H1 (cell line): ENCODE results near the gene MFNG. TPM values are rescaled to one million over a fixed set of nuclear protein-coding genes. Genes with fewer than 3 reads are reported as not detected.

Source experiments
- CTCF ChIA-PET: fragments of 300-600 bp; sonication (Branson Sonifier 250); formaldehyde crosslinking; loops from one replicate; lab custom pipeline; 2021; ENCODE audit not compliant: partially characterized antibody; lab: Charles Lee
- POLR2A ChIA-PET: fragments of 300-600 bp; sonication (Branson Sonifier 250); formaldehyde crosslinking; loops from one replicate; lab custom pipeline; 2021; ENCODE audit warnings: inconsistent platforms; ENCODE audit not compliant: partially characterized antibody; lab: Charles Lee
- DNase-seq, 2 experiments: peaks; one replicate each; pipeline versions ENCODE4 v3.0.0 to v3.0.0-alpha.2; 2010 to 2022; ENCODE audit warnings: low spot score in 2 of 2, low read depth in 1 of 2, mixed read lengths in 1 of 2
- FAIRE-seq: peaks from 2 replicates; lab custom pipeline; 2011; peaks lifted over from hg19 to GRCh38; lab: Jason Lieb, UNC
- H2AFZ ChIP-seq: 2 replicates; pipeline ENCODE4 v1.8.1; 2012; ENCODE audit warnings: low read length, inconsistent platforms
- H2AK5ac ChIP-seq: 2 replicates; pipeline ENCODE4 v1.6.1; 2013; ENCODE audit warnings: low read depth, low read length
- H2BK120ac ChIP-seq: replicated peaks from 2 replicates; pipeline ENCODE3; 2013; ENCODE audit warnings: low read depth, low read length, inconsistent platforms
- H2BK12ac ChIP-seq: 2 replicates; pipeline ENCODE4 v1.6.1; 2013; ENCODE audit warnings: low read depth, low read length
- H2BK15ac ChIP-seq: 2 replicates; pipeline ENCODE4 v1.6.1; 2013; ENCODE audit warnings: low read length
- H2BK20ac ChIP-seq: 2 replicates; pipeline ENCODE4 v1.6.1; 2013; ENCODE audit warnings: low read length
- H2BK5ac ChIP-seq: 2 replicates; pipeline ENCODE4 v1.6.1; 2013; ENCODE audit warnings: low read depth, low read length
- H3K14ac ChIP-seq: 2 replicates; pipeline ENCODE4 v1.6.1; 2013; ENCODE audit warnings: inconsistent platforms; ENCODE audit not compliant: insufficient read length
- H3K18ac ChIP-seq: 2 replicates; pipeline ENCODE4 v1.6.1; 2013; ENCODE audit warnings: low read length; ENCODE audit errors: extremely low read depth
- H3K23ac ChIP-seq: 2 replicates; pipeline ENCODE4 v1.6.1; 2013; ENCODE audit warnings: inconsistent platforms; ENCODE audit not compliant: insufficient read length
- H3K23me2 ChIP-seq: 2 replicates; pipeline ENCODE4 v1.6.1; 2013; ENCODE audit warnings: low read depth, low read length
- H3K27ac ChIP-seq: 2 replicates; pipeline ENCODE4 v1.6.1; 2011; ENCODE audit warnings: low read depth, low read length, inconsistent platforms
- H3K27me3 ChIP-seq, 4 experiments: replicated peaks in 1 of 4; 1 replicate in 1 of 4; 2 replicates in 3 of 4; pipeline versions ENCODE4 v1.6.1 to v1.8.1; 2011 to 2013; ENCODE audit warnings: low read length in 3 of 4, mild to moderate bottlenecking in 3 of 4, inconsistent platforms in 2 of 4, mixed read lengths in 2 of 4, moderate library complexity in 1 of 4; ENCODE audit not compliant: control insufficient read depth in 3 of 4, insufficient read depth in 3 of 4; ENCODE audit errors: extremely low read depth in 1 of 4
- H3K36me3 ChIP-seq, 4 experiments: 2 replicates each; pipeline versions ENCODE4 v1.6.1 to v1.8.1; 2011 to 2013; ENCODE audit warnings: mild to moderate bottlenecking in 4 of 4, low read length in 3 of 4, moderate library complexity in 2 of 4, control low read depth in 1 of 4, inconsistent platforms in 1 of 4; ENCODE audit not compliant: insufficient read depth in 4 of 4, control insufficient read depth in 2 of 4
- H3K4ac ChIP-seq: replicated peaks from 2 replicates; pipeline ENCODE3; 2013; ENCODE audit warnings: low read length, low read depth, mixed read lengths, inconsistent platforms; ENCODE audit not compliant: insufficient read length
- H3K4me1 ChIP-seq, 4 experiments: replicated peaks in 1 of 4; 1 replicate in 1 of 4; 2 replicates in 3 of 4; pipeline versions ENCODE4 v1.6.1 to v1.8.1; 2011 to 2013; ENCODE audit warnings: low read length in 3 of 4, inconsistent platforms in 2 of 4, mixed read lengths in 1 of 4; ENCODE audit not compliant: insufficient read depth in 4 of 4, control insufficient read depth in 3 of 4
- H3K4me2 ChIP-seq, 2 experiments: 2 replicates each; pipeline versions ENCODE4 v1.6.1 to v1.8.1; 2011 to 2013; ENCODE audit warnings: low read depth in 2 of 2, low read length in 2 of 2, control low read depth in 1 of 2, inconsistent platforms in 1 of 2, mild to moderate bottlenecking in 1 of 2; ENCODE audit not compliant: insufficient read depth in 1 of 2
- H3K4me3 ChIP-seq, 4 experiments: fragments of 200-600, 300-600 bp in 1 of 4; sonication (generic), shearing (Covaris generic), sonication (Bioruptor Twin) in 1 of 4; 2 replicates each; pipeline versions ENCODE4 v1.5.1 to v1.8.1; 2011 to 2016; ENCODE audit warnings: low read length in 4 of 4, low read depth in 3 of 4, control low read depth in 2 of 4, inconsistent platforms in 2 of 4, mild to moderate bottlenecking in 2 of 4, mixed read lengths in 1 of 4, moderate library complexity in 1 of 4; ENCODE audit not compliant: insufficient read depth in 2 of 4; ENCODE audit errors: extremely low read depth in 1 of 4
- H3K56ac ChIP-seq: replicated peaks from 2 replicates; pipeline ENCODE3; 2013; ENCODE audit warnings: low read depth, mild to moderate bottlenecking, mixed read lengths, low read length, inconsistent platforms; ENCODE audit not compliant: insufficient read length
- H3K79me1 ChIP-seq: 2 replicates; pipeline ENCODE4 v1.6.1; 2013; ENCODE audit warnings: low read depth, low read length, control low read depth
- H3K79me2 ChIP-seq, 2 experiments: 2 replicates each; pipeline versions ENCODE4 v1.6.1 to v1.8.1; 2012 to 2013; ENCODE audit warnings: low read length in 2 of 2, mild to moderate bottlenecking in 2 of 2, inconsistent platforms in 1 of 2; ENCODE audit not compliant: insufficient read depth in 2 of 2, control insufficient read depth in 1 of 2
- H3K9ac ChIP-seq, 4 experiments: replicated peaks in 1 of 4; 1 replicate in 1 of 4; 2 replicates in 3 of 4; pipeline versions ENCODE4 v1.6.1 to v1.8.1; 2011 to 2013; ENCODE audit warnings: low read depth in 3 of 4, low read length in 3 of 4, control low read depth in 2 of 4, mild to moderate bottlenecking in 2 of 4, moderate library complexity in 2 of 4, inconsistent platforms in 1 of 4; ENCODE audit errors: extremely low read depth in 1 of 4
- H3K9me3 ChIP-seq, 2 experiments: 2 replicates each; pipeline versions ENCODE4 v1.6.1 to v1.8.1; 2012 to 2013; ENCODE audit warnings: mild to moderate bottlenecking in 2 of 2, moderate library complexity in 2 of 2, control low read depth in 1 of 2, inconsistent platforms in 1 of 2, low read depth in 1 of 2, low read length in 1 of 2, mixed read lengths in 1 of 2; ENCODE audit not compliant: insufficient read depth in 2 of 2
- H4K20me1 ChIP-seq, 2 experiments: replicated peaks in 1 of 2; 2 replicates each; pipeline versions ENCODE3 to v1.8.1; 2011 to 2013; ENCODE audit warnings: inconsistent platforms in 2 of 2, low read length in 2 of 2, mild to moderate bottlenecking in 1 of 2; ENCODE audit not compliant: insufficient read depth in 2 of 2, control insufficient read depth in 1 of 2
- H4K5ac ChIP-seq: 2 replicates; pipeline ENCODE4 v1.6.1; 2013; ENCODE audit warnings: low read length, low read depth, mixed read lengths, inconsistent platforms; ENCODE audit not compliant: insufficient read length
- H4K8ac ChIP-seq: 2 replicates; pipeline ENCODE4 v1.8.0; 2013; ENCODE audit warnings: mild to moderate bottlenecking, moderate library complexity, low read length, inconsistent platforms; ENCODE audit not compliant: insufficient read depth; ENCODE audit errors: extremely low read depth
- H4K91ac ChIP-seq: replicated peaks from 2 replicates; pipeline ENCODE3; 2013; ENCODE audit warnings: low read length, mixed read lengths, inconsistent platforms; ENCODE audit not compliant: insufficient read length
- ATF3 ChIP-seq: IDR thresholded peaks from 2 replicates; pipeline ENCODE4 v1.6.1; 2011; ENCODE audit warnings: low read depth, mild to moderate bottlenecking, low read length; ENCODE audit not compliant: insufficient read depth
- BRCA1 ChIP-seq: IDR thresholded peaks from 2 replicates; pipeline ENCODE4 v1.6.1; 2012; ENCODE audit warnings: low read depth, low read length, improper control_type of control experiment
- CHD2 ChIP-seq: IDR thresholded peaks from 2 replicates; pipeline ENCODE4 v1.6.1; 2012; ENCODE audit warnings: low read length, improper control_type of control experiment
- EGR1 ChIP-seq: IDR thresholded peaks from 2 replicates; pipeline ENCODE4 v1.6.1; 2011; ENCODE audit warnings: low read depth, low read length, borderline replicate concordance
- MAFK ChIP-seq: IDR thresholded peaks from 2 replicates; pipeline ENCODE4 v1.6.1; 2012; ENCODE audit warnings: low read depth, mild to moderate bottlenecking, improper control_type of control experiment, low read length
- POU5F1 ChIP-seq: IDR thresholded peaks from 2 replicates; pipeline ENCODE4 v1.6.1; 2011; ENCODE audit warnings: low read depth, mild to moderate bottlenecking, low read length, moderate library complexity
- RBBP5 ChIP-seq: IDR thresholded peaks from 2 replicates; pipeline ENCODE4 v1.7.1; 2012; ENCODE audit warnings: low read depth, mild to moderate bottlenecking, inconsistent platforms, low read length, moderate library complexity, borderline replicate concordance
- RFX5 ChIP-seq: IDR thresholded peaks from 2 replicates; pipeline ENCODE4 v1.6.1; 2011; ENCODE audit warnings: low read depth, low read length, improper control_type of control experiment, borderline replicate concordance
- SIN3A ChIP-seq, 2 experiments: IDR thresholded peaks in 1 of 2; conservative IDR thresholded peaks in 1 of 2; 2 replicates each; pipeline ENCODE4 v1.6.1; 2011 to 2012; ENCODE audit warnings: low read length in 2 of 2, improper control_type of control experiment in 1 of 2, low read depth in 1 of 2, mild to moderate bottlenecking in 1 of 2
- SRF ChIP-seq: IDR thresholded peaks from 2 replicates; pipeline ENCODE4 v1.6.1; 2011; ENCODE audit warnings: mild to moderate bottlenecking, low read depth, low read length, moderate library complexity
- TAF1 ChIP-seq: IDR thresholded peaks from 2 replicates; pipeline ENCODE4 v1.6.1; 2011; ENCODE audit warnings: mild to moderate bottlenecking, low read depth, low read length
- YY1 ChIP-seq: IDR thresholded peaks from 2 replicates; pipeline ENCODE4 v1.6.1; 2011; ENCODE audit warnings: low read depth, mild to moderate bottlenecking, low read length
- ZNF274 ChIP-seq: IDR thresholded peaks from 2 replicates; pipeline ENCODE4 v1.7.0; 2012; ENCODE audit warnings: low read length, borderline replicate concordance; ENCODE audit errors: extremely low read depth
- WGBS, 2 experiments: shearing (Covaris generic) in 1 of 2; methylation state at CpG; one replicate each; pipeline versions ENCODE4 v1.1.6 to v1.1.7; 2013 to 2015; ENCODE audit warnings: low lambda C conversion rate in 2 of 2, mixed read lengths in 2 of 2, inconsistent platforms in 1 of 2, low coverage in 1 of 2, missing lambda C conversion rate in 1 of 2; ENCODE audit not compliant: insufficient replicate concordance in 2 of 2, insufficient coverage in 1 of 2, insufficient read length in 1 of 2; ENCODE audit errors: extremely low coverage in 1 of 2, missing lambda C conversion rate in 1 of 2; 5-methylcytosine and 5-hydroxymethylcytosine counted together
- polyA plus RNA-seq, 7 experiments: library from polyadenylated mRNA; depleted of rRNA in 3 of 7; stranded (reverse) in 5 of 7; unstranded in 2 of 7; fragments of >200 nt in 5 of 7; fragments of 200-250 nt in 2 of 7; gene quantifications; 1 replicate in 5 of 7; 2 replicates in 1 of 7; 4 replicates in 1 of 7; pipeline versions ENCODE4 v1.2.1 to v1.2.3, GENCODE V29; 2011 to 2013; ENCODE audit warnings: missing spikeins in 2 of 7, mixed read lengths in 2 of 7
- total RNA-seq: library from RNA; stranded (reverse); fragmentation: NEBNext Ultra II Directional; extraction: Animal tissue kit (Norgen Biotek cat#: 25700); gene quantifications from 2 replicates; pipeline ENCODE4 v1.2.1, GENCODE V29; 2021

The MFNG gene
- total and polyA plus RNA-seq, 2 of the 8 experiments (the other 6 are each of a cell fraction or from before 2014, with no cell fraction given) = 1.7 to 5.5 TPM

- no peak overlapping the region for H2AFZ ChIP-seq
- H3K27ac ChIP-seq = no peak overlapping the region
- no peak overlapping the region for H3K4me3 ChIP-seq
- H3K9me3 ChIP-seq = no peaks in the 10 kb centered on the region
- H3K23ac ChIP-seq = no peak overlapping the region
- H3K79me1 ChIP-seq = no peaks in the 10 kb centered on the region
- H3K23me2 ChIP-seq = no peaks in the 10 kb centered on the region
- ChIA-PET POLR2A (interaction anchor here (0.6 to 1.8 kb wide), 3 partner anchors 72 to 116 kb away, joined by 3 read pairs; no protein-coding TSS in a partner anchor), CTCF (interaction anchor here (0.6 to 21.5 kb wide), 23 partner anchors 9 to 204 kb away, joined by 3 to 312 read pairs (median 4); partner anchors contain the start of genes MFNG and NOL12)
- no peak overlapping the region for H4K8ac ChIP-seq
- DNase-seq = no peak
- no peak overlapping the region for H2BK120ac ChIP-seq
- H3K79me2 ChIP-seq = no peaks in the 10 kb centered on the region
- H3K9ac ChIP-seq = no peak overlapping the region
- H2BK15ac ChIP-seq = no peak overlapping the region
- no peak overlapping the region for H2BK20ac ChIP-seq
- no peak overlapping the region for H3K4me2 ChIP-seq
- H3K18ac ChIP-seq = no peak overlapping the region
- no peaks in the 10 kb centered on the region for H3K36me3 ChIP-seq
- no peak overlapping the region for H3K4ac ChIP-seq
- H2BK5ac ChIP-seq = no peak overlapping the region
- no peak overlapping the region for H4K91ac ChIP-seq
- no peak overlapping the region for H2AK5ac ChIP-seq
- no peak overlapping the region for H3K14ac ChIP-seq
- H4K20me1 ChIP-seq = no peaks in the 10 kb centered on the region
- no peaks in the 10 kb centered on the region for H3K27me3 ChIP-seq
- FAIRE-seq = no peak
- WGBS, 2 experiments = 87% methylated on average over 8 of the region's 10 CpGs; no CpG with 5 or more reads in 1 of the 2 experiments
- peaks cover 0 to 12% (median 6%) of the 10 kb centered on the region in 4 experiments; a peak in 5 of 7 replicates for H3K4me1 ChIP-seq
- H3K56ac ChIP-seq = no peak overlapping the region
- H2BK12ac ChIP-seq = no peak overlapping the region
- H4K5ac ChIP-seq = no peak overlapping the region
- TF ChIP-seq RBBP5 = no peak
- TF ChIP-seq MAFK = no peak
- no peak for TF ChIP-seq SRF
- TF ChIP-seq CHD2 = no peak
- TF ChIP-seq EGR1 = no peak
- TF ChIP-seq BRCA1 = no peak
- no peak for TF ChIP-seq ZNF274
- no peak for TF ChIP-seq TAF1
- no peak for TF ChIP-seq SIN3A (conservative IDR thresholded peaks at IDR 0.05 in 1 of 2, IDR thresholded peaks at IDR 0.05 in 1 of 2; ENCODE audit: low read depth in 1 of 2, low read length in 2 of 2)
- TF ChIP-seq RFX5 = no peak
- no peak for TF ChIP-seq POU5F1
- no peak for TF ChIP-seq YY1
- TF ChIP-seq ATF3 = no peak
Measured at GRCh38 chr22:37493979-37494378, 7.8 kb upstream of the MFNG start.
